ENCODE data around the gene OST4.
"Not testable (repeated sequence)": the region's sequence is repeated elsewhere in the genome, so short reads cannot be mapped to it uniquely, and the experiment has no call there.

The OST4 gene

DNA sequence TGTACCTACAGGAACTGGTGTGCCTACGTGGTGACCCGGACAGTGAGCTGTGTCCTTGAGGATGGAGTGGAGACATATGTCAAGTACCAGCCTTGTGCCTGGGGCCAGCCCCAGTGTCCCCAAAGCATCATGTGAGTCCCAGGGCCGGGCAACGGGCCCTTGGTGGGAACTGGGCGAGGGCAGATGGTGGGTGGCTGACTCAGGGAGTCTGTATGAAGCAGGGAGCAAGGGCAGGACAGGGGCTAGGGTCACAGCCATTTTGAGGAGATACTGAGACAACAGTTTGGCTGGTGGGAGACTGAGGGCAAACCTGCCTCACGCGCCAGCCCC, 8.7 kb upstream of the OST4 start:
- in situ Hi-C loops (cut with HindIII; ENCODE audit: low sequenced_read_pairs), result no loop called here

- in situ Hi-C loops (cut with HindIII; ENCODE audit: low sequenced_read_pairs), result no loop called here
Measured at GRCh38 chr2:27079233-27080139, 8.0 kb upstream of the OST4 start.

- in situ Hi-C loops (cut with HindIII; ENCODE audit: low sequenced_read_pairs), result no loop called here
Measured at GRCh38 chr2:27078267-27079194, 7.1 kb upstream of the OST4 start, which contains the start of gene EMILIN1. TSS of gene EMILIN1 (plus strand) at chr2:27078615. CDS start at chr2:27079066, 451 bp downstream.

DNA sequence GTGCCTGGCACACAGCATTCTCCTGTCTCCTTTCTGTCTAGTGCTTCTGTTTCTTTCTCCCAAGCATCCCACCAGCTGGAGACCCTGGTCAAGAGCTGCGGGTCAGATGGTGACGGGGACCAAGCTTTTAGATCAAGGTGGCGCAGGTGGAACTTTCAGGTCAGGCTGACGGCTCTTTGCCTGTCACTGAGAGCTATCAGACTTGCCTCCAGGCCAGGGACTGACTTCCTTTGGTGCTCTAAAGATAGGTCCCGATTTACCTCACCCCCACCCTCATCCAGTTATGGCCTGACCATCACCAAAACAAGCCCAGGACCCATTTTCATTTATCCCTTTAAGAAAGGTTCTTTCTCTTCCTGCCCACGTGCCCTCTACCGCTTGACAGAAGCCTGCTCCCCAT, 5.8 kb upstream of the OST4 start:
- in situ Hi-C loops (cut with HindIII; ENCODE audit: low sequenced_read_pairs), result no loop called here

- in situ Hi-C loops (cut with HindIII; ENCODE audit: low sequenced_read_pairs), result no loop called here
Measured at GRCh38 chr2:27076323-27076722, 4.9 kb upstream of the OST4 start.

GRCh38 chr2:27075566-27075871, 4.1 kb upstream of the OST4 start:
- in situ Hi-C loops (cut with HindIII; ENCODE audit: low sequenced_read_pairs), result not testable (repeated sequence)

DNA sequence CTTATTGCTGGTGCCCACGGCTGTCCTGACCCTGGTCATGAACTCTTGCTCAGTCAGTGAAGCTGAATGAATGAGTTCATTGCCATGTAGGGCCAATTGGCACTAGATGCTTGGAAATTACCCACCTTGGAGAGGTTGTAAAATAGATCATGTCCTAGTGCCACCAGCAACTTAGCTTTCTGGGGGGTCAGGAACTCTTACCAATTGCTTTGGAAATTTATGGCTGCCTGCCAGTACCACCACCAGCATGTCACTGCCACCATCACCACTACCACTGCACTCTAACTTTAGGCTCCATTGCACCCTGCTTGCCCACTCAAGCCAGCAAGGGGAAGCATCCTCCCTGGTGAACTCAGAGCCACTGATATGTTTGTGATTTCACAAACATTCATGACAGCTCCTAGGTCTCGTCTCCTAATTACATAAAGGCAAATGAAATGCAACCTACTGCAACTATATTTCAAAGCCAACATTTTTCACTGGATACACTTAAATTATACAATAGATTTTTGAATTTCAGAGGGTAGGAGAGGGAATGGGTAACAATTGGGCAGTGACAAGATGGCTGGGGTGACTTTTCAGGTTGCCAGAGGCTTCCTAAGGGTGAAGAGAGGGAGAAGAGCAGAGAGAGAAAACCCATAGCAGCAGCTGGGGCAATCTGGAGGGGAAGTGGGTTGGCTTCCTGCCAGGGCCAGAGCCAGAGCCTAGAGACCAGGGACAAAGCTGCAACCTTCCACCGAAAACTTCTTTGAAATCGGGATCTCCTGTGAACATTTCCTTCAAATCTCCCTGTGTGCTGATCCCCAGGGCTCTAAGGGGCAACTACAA, 3.5 kb upstream of the OST4 start:
- in situ Hi-C loops (cut with HindIII; ENCODE audit: low sequenced_read_pairs), result no loop called here

DNA sequence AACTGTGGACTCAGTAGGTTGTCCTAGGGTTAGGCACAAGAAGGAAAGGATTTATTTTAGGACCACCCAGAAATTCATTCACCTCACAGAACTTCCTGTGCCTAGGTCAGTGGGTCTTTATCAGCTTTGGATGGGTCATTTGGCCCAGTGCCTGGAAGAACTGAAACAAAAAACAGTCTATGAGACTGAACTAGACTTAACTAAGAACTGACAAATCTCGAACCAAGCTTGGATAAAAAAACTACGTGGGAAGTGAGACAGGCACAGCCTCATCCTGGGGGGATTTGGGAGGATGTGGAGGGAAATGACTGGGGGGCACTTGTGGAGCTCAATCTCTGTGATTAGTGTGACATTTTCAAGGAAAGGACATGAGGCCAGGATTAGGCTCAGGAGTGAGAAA, 2.3 kb upstream of the OST4 start:
- in situ Hi-C loops (cut with HindIII; ENCODE audit: low sequenced_read_pairs), result no loop called here

- in situ Hi-C loops (cut with HindIII; ENCODE audit: low sequenced_read_pairs), result no loop called here
Measured at GRCh38 chr2:27072920-27073319, 1.5 kb upstream of the OST4 start.

- in situ Hi-C loops (cut with HindIII; ENCODE audit: low sequenced_read_pairs), result no loop called here
Measured at GRCh38 chr2:27071990-27072830, 756 bp upstream of the OST4 start.

DNA sequence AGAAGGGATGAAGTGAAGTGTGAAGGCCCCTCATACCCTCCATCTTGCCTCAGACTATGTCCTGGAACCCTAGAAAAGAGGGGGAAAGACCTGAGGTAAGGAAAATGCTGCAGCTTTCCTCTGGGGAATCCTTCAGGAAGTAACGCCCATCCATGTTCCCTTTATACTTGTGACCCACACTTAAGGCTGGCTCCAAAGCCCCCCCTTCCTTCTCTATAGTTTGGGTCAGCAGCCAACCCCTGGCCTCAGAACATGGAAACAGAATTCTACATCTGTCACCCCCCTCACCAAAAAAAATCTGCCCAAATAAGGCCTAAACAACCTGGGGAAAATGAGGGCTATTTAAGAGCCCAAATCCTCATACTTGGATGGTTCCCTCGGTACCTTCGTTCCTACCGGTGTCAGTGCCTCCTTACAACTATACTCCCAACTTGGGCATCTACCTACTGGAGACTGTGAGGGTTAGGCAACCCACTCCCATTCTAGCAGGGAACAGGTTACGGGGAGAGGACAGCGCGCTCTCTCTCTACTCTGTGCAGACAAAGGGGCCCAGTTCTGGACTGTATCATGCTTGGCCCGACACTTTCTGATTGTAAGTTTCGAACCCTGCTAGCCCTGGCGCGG, 689 bp downstream of the OST4 start:
- in situ Hi-C loops (cut with HindIII; ENCODE audit: low sequenced_read_pairs), result no loop called here

DNA sequence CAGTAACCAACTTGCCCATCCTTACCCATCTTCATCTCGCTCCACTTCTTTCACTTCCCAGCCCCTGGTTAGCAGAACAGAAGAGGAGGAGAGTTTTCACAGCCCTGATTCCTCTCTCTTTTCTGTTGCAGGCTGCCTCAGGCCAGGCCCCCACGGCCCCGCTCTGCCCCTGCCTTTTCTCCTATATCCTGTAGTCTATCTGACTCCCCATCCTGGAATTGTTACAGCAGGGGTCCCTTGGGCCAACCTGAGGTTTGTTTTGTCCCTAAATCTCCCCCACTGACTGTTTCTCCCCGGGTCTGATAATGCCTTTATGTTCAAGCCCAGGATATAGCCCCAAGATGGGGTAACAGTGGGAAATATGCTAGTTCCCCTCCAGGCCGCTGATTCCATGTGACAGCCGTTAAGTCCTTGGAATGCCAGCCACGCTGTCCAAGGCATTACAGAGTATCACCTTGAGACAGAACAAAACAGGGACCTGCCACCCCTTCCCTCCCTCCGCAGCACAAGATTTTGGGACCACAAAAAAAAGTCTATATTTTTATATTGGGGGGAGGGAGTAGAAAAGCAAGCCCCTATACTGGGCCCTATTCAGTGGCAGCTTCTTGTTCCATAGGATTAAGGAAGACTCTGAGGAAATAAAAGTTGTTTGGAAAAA, 1.4 kb downstream of the OST4 start:
- in situ Hi-C loops (cut with HindIII; ENCODE audit: low sequenced_read_pairs), result loop anchor here (5.0 kb wide), 1 partner anchor 88 kb away; no protein-coding TSS in a partner anchor

GRCh38 chr2:27069436-27069835, 2.0 kb downstream of the OST4 start:
- in situ Hi-C loops (cut with HindIII; ENCODE audit: low sequenced_read_pairs), result loop anchor here (5.0 kb wide), 1 partner anchor 87 kb away; no protein-coding TSS in a partner anchor

DNA sequence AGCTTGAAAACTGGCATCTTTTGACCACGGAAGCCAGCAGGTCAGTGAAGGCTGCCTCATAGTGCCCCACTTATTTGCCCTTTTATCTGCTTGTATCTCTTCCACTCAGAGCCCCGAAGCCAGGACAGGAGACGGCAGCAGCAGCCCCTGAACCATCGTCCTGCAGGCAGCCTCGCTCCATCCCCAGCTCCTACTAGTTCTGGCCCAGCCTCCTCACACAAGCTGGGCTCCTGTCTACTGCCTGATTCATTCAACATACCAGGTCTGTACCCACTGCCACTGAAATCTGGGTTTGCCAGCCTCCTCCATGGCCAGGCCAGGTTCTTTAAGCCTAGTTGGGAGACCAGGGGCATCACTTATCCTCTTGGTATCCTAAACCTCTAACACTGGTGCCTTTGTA, 4.1 kb downstream of the OST4 start:
- in situ Hi-C loops (cut with HindIII; ENCODE audit: low sequenced_read_pairs), result loop anchor here (5.0 kb wide), 1 partner anchor 85 kb away; no protein-coding TSS in a partner anchor

- in situ Hi-C loops (cut with HindIII; ENCODE audit: low sequenced_read_pairs), result loop anchor here (5.0 kb wide), 1 partner anchor 83 kb away; no protein-coding TSS in a partner anchor
Measured at GRCh38 chr2:27065128-27065527, 6.3 kb downstream of the OST4 start.

DNA sequence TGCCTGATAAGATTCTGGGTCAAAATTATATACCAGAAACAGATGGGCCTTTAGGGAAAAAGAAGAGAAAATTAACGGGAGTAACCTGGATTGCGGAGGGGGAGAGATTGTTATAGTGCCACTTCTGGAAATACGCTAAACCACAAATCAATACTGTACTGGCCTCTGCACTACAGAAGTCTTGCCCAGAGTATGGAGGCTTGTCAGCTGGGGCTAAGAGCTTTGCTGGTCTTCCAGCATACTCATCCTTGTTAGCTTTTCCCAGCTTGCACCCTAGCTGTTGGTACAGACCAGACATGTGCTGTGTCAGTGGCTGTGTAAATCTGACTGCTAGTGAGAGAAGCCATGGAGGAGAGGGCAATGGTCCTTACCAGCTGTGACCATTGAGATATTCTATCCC, 11.1 kb downstream of the OST4 start:
- in situ Hi-C loops (cut with HindIII; ENCODE audit: low sequenced_read_pairs), result no loop called here

DNA sequence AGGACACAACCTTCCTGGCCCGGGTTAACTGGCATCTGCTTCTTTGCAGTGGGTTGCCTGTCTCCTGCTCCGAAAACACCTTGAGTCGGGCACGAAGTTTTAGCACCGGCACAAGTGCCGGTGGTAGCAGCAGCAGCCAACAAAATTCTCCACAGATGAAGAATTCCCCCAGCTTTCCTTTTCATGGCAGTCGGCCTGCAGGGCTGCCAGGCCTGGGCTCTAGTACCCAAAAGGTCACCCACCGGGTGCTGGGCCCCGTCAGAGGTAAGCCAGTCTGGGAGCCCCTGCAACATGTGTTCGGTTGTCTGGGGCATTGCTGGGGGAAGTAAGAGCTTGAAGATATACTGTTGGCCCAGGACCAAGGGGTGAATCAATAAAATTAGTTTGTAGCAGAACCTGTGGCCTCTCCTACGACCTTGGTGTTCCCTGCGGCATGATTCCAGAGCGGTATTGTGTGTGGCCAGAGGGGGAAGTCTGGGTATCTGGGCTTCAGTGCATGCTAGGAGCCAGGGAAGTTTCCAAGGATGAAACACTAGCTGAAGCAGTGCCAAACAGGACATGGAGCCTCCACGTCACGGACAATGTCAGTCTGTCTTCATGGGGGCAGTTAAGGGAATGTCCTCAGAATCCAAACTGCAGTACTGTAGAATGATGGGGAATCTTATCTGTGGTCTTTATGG, 12.2 kb downstream of the OST4 start:
- in situ Hi-C loops (cut with HindIII; ENCODE audit: low sequenced_read_pairs), result no loop called here

GRCh38 chr2:27058210-27058609, 13.2 kb downstream of the OST4 start:
- in situ Hi-C loops (cut with HindIII; ENCODE audit: low sequenced_read_pairs), result no loop called here
